ENCODE data around the gene TMEM132C. TPM values are rescaled to one million over a fixed set of nuclear protein-coding genes. Genes with fewer than 3 reads are reported as not detected.

Gene TMEM132C
- total RNA-seq, 2 experiments from 2014 or later = not detected

DNA sequence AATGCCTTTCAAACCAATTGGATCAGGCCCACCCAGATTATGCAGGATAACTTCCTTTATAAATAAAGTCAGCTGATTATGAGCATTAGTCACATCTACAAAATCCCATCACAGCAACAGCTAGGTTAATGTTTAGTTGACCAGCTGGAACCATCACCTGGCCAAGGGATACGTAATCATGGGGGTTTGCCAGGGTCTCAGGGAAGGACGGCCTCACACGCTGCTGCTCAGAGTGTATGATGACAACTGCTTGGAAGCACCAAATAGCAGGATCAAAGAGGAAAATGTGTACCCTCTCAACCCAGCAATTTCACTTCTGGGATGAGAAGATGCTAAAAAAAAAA is 394.2 kb downstream of the TMEM132C start:
- no peaks in the 10 kb centered on the region for H3K4me1 ChIP-seq (ENCODE audit: insufficient read depth, low read length, poor library complexity, severe bottlenecking)
- no peaks in the 10 kb centered on the region for H3K9me3 ChIP-seq (ENCODE audit: low read length)
- H3K4me2 ChIP-seq (ENCODE audit: low read length) = no peak overlapping the region
- intact Hi-C loops (cut with micrococcal nuclease; ENCODE audit: unreplicated experiment) = no loop called here
- H3K4me3 ChIP-seq (ENCODE audit: low read depth, low read length, poor library complexity, severe bottlenecking) = no peak overlapping the region
- H3K9me2 ChIP-seq (ENCODE audit: insufficient read depth, low read length) = no peaks in the 10 kb centered on the region
- no peaks in the 10 kb centered on the region for H3K36me3 ChIP-seq (ENCODE audit: insufficient read depth, low read length)
- TF ChIP-seq EZH2phosphoT487 (IDR thresholded peaks at IDR 0.05; ENCODE audit: borderline replicate concordance, low read depth, low read length) = no peak
- TF ChIP-seq, protein P1, sequence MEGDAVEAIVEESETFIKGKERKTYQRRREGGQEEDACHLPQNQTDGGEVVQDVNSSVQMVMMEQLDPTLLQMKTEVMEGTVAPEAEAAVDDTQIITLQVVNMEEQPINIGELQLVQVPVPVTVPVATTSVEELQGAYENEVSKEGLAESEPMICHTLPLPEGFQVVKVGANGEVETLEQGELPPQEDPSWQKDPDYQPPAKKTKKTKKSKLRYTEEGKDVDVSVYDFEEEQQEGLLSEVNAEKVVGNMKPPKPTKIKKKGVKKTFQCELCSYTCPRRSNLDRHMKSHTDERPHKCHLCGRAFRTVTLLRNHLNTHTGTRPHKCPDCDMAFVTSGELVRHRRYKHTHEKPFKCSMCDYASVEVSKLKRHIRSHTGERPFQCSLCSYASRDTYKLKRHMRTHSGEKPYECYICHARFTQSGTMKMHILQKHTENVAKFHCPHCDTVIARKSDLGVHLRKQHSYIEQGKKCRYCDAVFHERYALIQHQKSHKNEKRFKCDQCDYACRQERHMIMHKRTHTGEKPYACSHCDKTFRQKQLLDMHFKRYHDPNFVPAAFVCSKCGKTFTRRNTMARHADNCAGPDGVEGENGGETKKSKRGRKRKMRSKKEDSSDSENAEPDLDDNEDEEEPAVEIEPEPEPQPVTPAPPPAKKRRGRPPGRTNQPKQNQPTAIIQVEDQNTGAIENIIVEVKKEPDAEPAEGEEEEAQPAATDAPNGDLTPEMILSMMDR (conservative IDR thresholded peaks at IDR 0.05; ENCODE audit: low read length) = no peak
- H3K79me2 ChIP-seq (ENCODE audit: insufficient read depth, low read depth, low read length) = no peaks in the 10 kb centered on the region
- no peak overlapping the region for H2AFZ ChIP-seq (ENCODE audit: low read length)
- no peak for DNase-seq (ENCODE audit: low spot score)
- H3K27ac ChIP-seq (ENCODE audit: low read depth, low read length, poor library complexity, severe bottlenecking) = no peak overlapping the region
- no TSS peak for BruUV-seq (replicated peaks)
- CTCF ChIA-PET (ENCODE audit: unreplicated experiment) = no interaction called here
- H4K20me1 ChIP-seq (ENCODE audit: insufficient read depth, low read length) = no peaks in the 10 kb centered on the region; the same call in 1 of the 2 replicates
- POLR2A ChIA-PET = no interaction called here

DNA sequence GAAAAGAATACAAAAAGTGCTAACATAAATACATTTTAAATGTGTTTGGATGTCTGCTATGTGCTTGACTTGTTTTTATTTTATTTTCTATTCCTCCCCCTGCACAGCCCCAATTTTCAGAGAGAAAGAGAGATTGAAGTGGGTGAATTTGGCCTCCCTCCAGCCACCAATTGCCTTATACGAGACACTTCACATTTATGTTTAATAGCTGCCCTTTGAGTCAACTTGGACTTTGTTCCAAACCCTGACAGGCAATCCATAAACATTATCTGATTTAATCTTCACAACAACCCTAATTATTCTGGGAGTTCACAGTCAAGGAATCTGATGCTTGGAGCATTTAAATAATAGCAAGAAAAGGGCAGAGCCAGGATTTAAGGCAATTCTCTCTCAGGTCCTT is 395.1 kb downstream of the TMEM132C start:
- H3K36me3 ChIP-seq (ENCODE audit: insufficient read depth, low read length) = no peaks in the 10 kb centered on the region
- H3K4me3 ChIP-seq (ENCODE audit: low read depth, low read length, poor library complexity, severe bottlenecking) = no peak overlapping the region
- no TSS peak for BruUV-seq (replicated peaks)
- H3K4me2 ChIP-seq (ENCODE audit: low read length) = no peak overlapping the region
- H3K9me2 ChIP-seq (ENCODE audit: insufficient read depth, low read length) = no peaks in the 10 kb centered on the region
- H3K9me3 ChIP-seq (ENCODE audit: low read length) = no peaks in the 10 kb centered on the region
- ChIA-PET POLR2A (no interaction called here), CTCF (ENCODE audit: unreplicated experiment) (no interaction called here)
- TF ChIP-seq, protein P1 (conservative IDR thresholded peaks at IDR 0.05; ENCODE audit: low read length) = no peak
- TF ChIP-seq EZH2phosphoT487 (IDR thresholded peaks at IDR 0.05; ENCODE audit: borderline replicate concordance, low read depth, low read length) = no peak
- H3K79me2 ChIP-seq (ENCODE audit: insufficient read depth, low read depth, low read length) = no peaks in the 10 kb centered on the region
- no peak overlapping the region for H2AFZ ChIP-seq (ENCODE audit: low read length)
- H3K4me1 ChIP-seq (ENCODE audit: insufficient read depth, low read length, poor library complexity, severe bottlenecking) = no peaks in the 10 kb centered on the region
- no peak for DNase-seq (ENCODE audit: low spot score)
- intact Hi-C loops (cut with micrococcal nuclease; ENCODE audit: unreplicated experiment) = no loop called here
- no peak overlapping the region for H3K27ac ChIP-seq (ENCODE audit: low read depth, low read length, poor library complexity, severe bottlenecking)
- no peaks in the 10 kb centered on the region; the same call in 1 of the 2 replicates for H4K20me1 ChIP-seq (ENCODE audit: insufficient read depth, low read length)

DNA sequence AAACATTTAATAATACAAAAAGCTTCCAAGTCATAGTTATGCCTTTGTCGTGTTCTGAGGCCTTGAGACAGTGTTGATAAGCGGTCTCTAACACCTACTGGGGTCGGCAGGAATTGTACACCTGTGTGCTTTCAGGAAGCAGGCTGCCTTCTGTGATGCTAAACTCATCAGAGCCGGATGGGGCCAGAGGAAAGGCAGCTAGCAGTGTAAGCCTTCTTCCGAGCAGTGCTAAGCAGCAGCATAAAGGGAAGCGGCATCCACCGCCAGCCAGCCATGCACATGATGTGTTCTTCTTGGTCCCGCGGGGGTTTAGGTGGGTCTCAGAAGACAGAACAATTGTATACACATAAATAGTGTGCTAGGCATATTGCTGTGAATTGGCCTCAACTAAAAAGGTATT is 397.5 kb downstream of the TMEM132C start:
- Histone ChIP-seq H2AFZ (ENCODE audit: low read length) (no peak overlapping the region), H3K4me2 (ENCODE audit: low read length) (no peak overlapping the region), H3K9me3 (ENCODE audit: low read length) (no peaks in the 10 kb centered on the region), H3K4me3 (ENCODE audit: low read depth, low read length, poor library complexity, severe bottlenecking) (no peak overlapping the region), H3K9me2 (ENCODE audit: insufficient read depth, low read length) (no peaks in the 10 kb centered on the region), H3K36me3 (ENCODE audit: insufficient read depth, low read length) (no peaks in the 10 kb centered on the region), H3K79me2 (ENCODE audit: insufficient read depth, low read depth, low read length) (no peaks in the 10 kb centered on the region), H3K4me1 (ENCODE audit: insufficient read depth, low read length, poor library complexity, severe bottlenecking) (no peaks in the 10 kb centered on the region), H4K20me1 (ENCODE audit: insufficient read depth, low read length) (no peaks in the 10 kb centered on the region; the same call in 1 of the 2 replicates), H3K27ac (ENCODE audit: low read depth, low read length, poor library complexity, severe bottlenecking) (no peak overlapping the region)
- no TSS peak for BruUV-seq (replicated peaks)
- ChIA-PET POLR2A (no interaction called here), CTCF (ENCODE audit: unreplicated experiment) (no interaction called here)
- no peak for TF ChIP-seq EZH2phosphoT487 (IDR thresholded peaks at IDR 0.05; ENCODE audit: borderline replicate concordance, low read depth, low read length)
- TF ChIP-seq, protein P1 (conservative IDR thresholded peaks at IDR 0.05; ENCODE audit: low read length) = no peak
- intact Hi-C loops (cut with micrococcal nuclease; ENCODE audit: unreplicated experiment) = no loop called here
- no peak for DNase-seq (ENCODE audit: low spot score)

Data from OCI-LY7 (cell line).